Endothelial cell of umbilical vein (primary cell): ENCODE data around the gene HCN1. TPM values are rescaled to one million over a fixed set of nuclear protein-coding genes. Genes with fewer than 3 reads are reported as not detected.

Experiments
- BruUV-seq: library from RNA; stranded (reverse); fragments of 400-500 nt; replicated peaks from 2 replicates; lab custom pipeline; 2021; lab: Mats Ljungman, UMichigan
- CTCF ChIA-PET: fragments of 300-600, 350-600 bp; sonication (Branson Sonifier 250); formaldehyde crosslinking; loops from one replicate; lab custom pipeline; 2021; ENCODE audit warnings: antibody characterized with exemption, inconsistent platforms; lab: Charles Lee
- POLR2A ChIA-PET: fragments of 300-600, 350-600 bp; sonication (Branson Sonifier 250); formaldehyde crosslinking; loops from one replicate; lab custom pipeline; 2021; ENCODE audit warnings: antibody characterized with exemption, inconsistent platforms; lab: Charles Lee
- DNase-seq: peaks from one replicate; pipeline ENCODE4 v3.0.0-alpha.2; 2011; ENCODE audit warnings: low read depth, low spot score
- FAIRE-seq: peaks from 2 replicates; lab custom pipeline; 2011; peaks lifted over from hg19 to GRCh38; lab: Jason Lieb, UNC
- H2AFZ ChIP-seq: 2 replicates; pipeline ENCODE4 v1.6.0; 2012; ENCODE audit warnings: low read depth, low read length, control low read depth, inconsistent platforms
- H3K27ac ChIP-seq: 2 replicates; pipeline ENCODE4 v1.5.1; 2011; ENCODE audit warnings: low read depth, mild to moderate bottlenecking, control low read depth, low read length, moderate library complexity; ENCODE audit not compliant: insufficient read depth
- H3K27me3 ChIP-seq, 2 experiments: 2 replicates each; pipeline versions ENCODE4 v1.6.0 to v1.6.1; 2011; ENCODE audit warnings: low read length in 2 of 2, mixed read lengths in 1 of 2; ENCODE audit not compliant: control insufficient read depth in 2 of 2, insufficient read depth in 2 of 2
- H3K36me3 ChIP-seq, 2 experiments: 2 replicates in 1 of 2; 3 replicates in 1 of 2; pipeline ENCODE4 v1.5.1; 2011; ENCODE audit warnings: low read length in 2 of 2, mild to moderate bottlenecking in 1 of 2, moderate library complexity in 1 of 2; ENCODE audit not compliant: control insufficient read depth in 2 of 2, insufficient read depth in 2 of 2; ENCODE audit errors: extremely low read depth in 1 of 2
- H3K4me1 ChIP-seq: 3 replicates; pipeline ENCODE4 v1.5.1; 2011; ENCODE audit warnings: mild to moderate bottlenecking, low read length; ENCODE audit not compliant: control insufficient read depth, insufficient read depth; ENCODE audit errors: extremely low read depth
- H3K4me2 ChIP-seq: 2 replicates; pipeline ENCODE4 v1.6.1; 2011; ENCODE audit warnings: low read length, control low read depth, mixed read lengths; ENCODE audit not compliant: insufficient read depth
- H3K4me3 ChIP-seq, 3 experiments: fragments of 200-600 bp in 1 of 3; sonication (generic), shearing (Covaris generic) in 1 of 3; replicated peaks in 1 of 3; 2 replicates each; pipeline ENCODE4 v1.5.1; 2011 to 2016; ENCODE audit warnings: control low read depth in 3 of 3, low read length in 3 of 3, mild to moderate bottlenecking in 2 of 3, inconsistent platforms in 1 of 3, low read depth in 1 of 3, moderate library complexity in 1 of 3; ENCODE audit not compliant: insufficient read depth in 1 of 3
- H3K79me2 ChIP-seq: 2 replicates; pipeline ENCODE4 v1.6.0; 2012; ENCODE audit warnings: low read length, inconsistent platforms; ENCODE audit not compliant: control insufficient read depth, insufficient read depth
- H3K9ac ChIP-seq: replicated peaks from 2 replicates; pipeline ENCODE3; 2011; ENCODE audit warnings: low read length, control low read depth; ENCODE audit not compliant: insufficient read depth; ENCODE audit errors: extremely low read depth
- H3K9me1 ChIP-seq: replicated peaks from 3 replicates; pipeline ENCODE4 v1.6.0; 2011; ENCODE audit warnings: mild to moderate bottlenecking, low read length; ENCODE audit not compliant: control insufficient read depth, insufficient read depth; ENCODE audit errors: extremely low read depth
- H3K9me3 ChIP-seq: replicated peaks from 2 replicates; pipeline ENCODE4 v1.5.1; 2012; ENCODE audit warnings: low read length, inconsistent platforms; ENCODE audit not compliant: control insufficient read depth, insufficient read depth
- H4K20me1 ChIP-seq: replicated peaks from 2 replicates; pipeline ENCODE3; 2011; ENCODE audit warnings: mild to moderate bottlenecking, low read length; ENCODE audit not compliant: control insufficient read depth, insufficient read depth; ENCODE audit errors: extremely low read depth
- EZH2 ChIP-seq: IDR thresholded peaks from 2 replicates; pipeline ENCODE4 v1.6.1; 2012; ENCODE audit warnings: borderline replicate concordance, low read depth, mild to moderate bottlenecking, moderate library complexity, low read length, inconsistent platforms; ENCODE audit not compliant: severe bottlenecking
- FOS ChIP-seq: IDR thresholded peaks from 2 replicates; pipeline ENCODE4 v1.6.1; 2011; ENCODE audit warnings: mild to moderate bottlenecking, low read length, moderate library complexity, borderline replicate concordance; ENCODE audit not compliant: insufficient read depth
- GATA2 ChIP-seq: IDR thresholded peaks from 2 replicates; pipeline ENCODE4 v1.7.0; 2011; ENCODE audit warnings: low read depth, mild to moderate bottlenecking, moderate library complexity, mixed read lengths, low read length; ENCODE audit not compliant: insufficient read length, insufficient read depth
- JUN ChIP-seq: IDR thresholded peaks from 2 replicates; pipeline ENCODE4 v1.6.1; 2011; ENCODE audit warnings: borderline replicate concordance, low read depth; ENCODE audit not compliant: insufficient read length, insufficient read depth
- MYC ChIP-seq: IDR thresholded peaks from one replicate; pipeline ENCODE4 v1.6.1; 2011; ENCODE audit warnings: mild to moderate bottlenecking, low read depth, low read length
- POLR2A ChIP-seq: IDR thresholded peaks from 2 replicates; pipeline ENCODE4 v1.6.1; 2012; ENCODE audit warnings: low read depth, mild to moderate bottlenecking, control low read depth, low read length
- dilution Hi-C: fragments of 300-500 bp; cut with MboI; formaldehyde crosslinking; loops from one replicate; pipeline ENCODE4 v1.15.0; 2019; ENCODE audit warnings: low sequenced_read_pairs; ENCODE audit not compliant: extremely low pct_ligation_motif_present
- intact Hi-C: fragments of 100-400 bp; cut with micrococcal nuclease; formaldehyde crosslinking; loops from one replicate; pipeline ENCODE4 v1.10.0; 2022
- polyA plus RNA-seq, 4 experiments: library from polyadenylated mRNA; depleted of rRNA in 3 of 4; stranded (reverse) in 3 of 4; unstranded in 1 of 4; fragments of >200 nt; gene quantifications; 2 replicates each; pipeline versions ENCODE4 v1.2.1 to v1.2.3, GENCODE V29; 2011 to 2012; ENCODE audit warnings: missing spikeins in 1 of 4
- total RNA-seq: library from RNA; stranded (reverse); gene quantifications from 2 replicates; pipeline ENCODE4 v1.2.3, GENCODE V29; 2021
- TF ChIP-seq, protein P1 (sequence below): IDR thresholded peaks from 2 replicates; pipeline ENCODE4 v1.6.1; 2011; ENCODE audit not compliant: insufficient read depth, insufficient read length
- TF ChIP-seq, protein P2 (sequence below), 2 donors: IDR thresholded peaks; 1 replicate in 1 of 2; 2 replicates in 1 of 2; pipeline ENCODE4 v1.5.1; 2011; ENCODE audit warnings: low read length in 2 of 2, mild to moderate bottlenecking in 2 of 2, moderate library complexity in 2 of 2, control low read depth in 1 of 2, inconsistent platforms in 1 of 2, low read depth in 1 of 2; ENCODE audit not compliant: insufficient read depth in 1 of 2; ENCODE audit errors: extremely low read depth in 1 of 2

HCN1 gene
- total and polyA plus RNA-seq, 2 donors (not counting 3 experiments of a cell fraction or from before 2014, with no cell fraction given) = not detected

DNA sequence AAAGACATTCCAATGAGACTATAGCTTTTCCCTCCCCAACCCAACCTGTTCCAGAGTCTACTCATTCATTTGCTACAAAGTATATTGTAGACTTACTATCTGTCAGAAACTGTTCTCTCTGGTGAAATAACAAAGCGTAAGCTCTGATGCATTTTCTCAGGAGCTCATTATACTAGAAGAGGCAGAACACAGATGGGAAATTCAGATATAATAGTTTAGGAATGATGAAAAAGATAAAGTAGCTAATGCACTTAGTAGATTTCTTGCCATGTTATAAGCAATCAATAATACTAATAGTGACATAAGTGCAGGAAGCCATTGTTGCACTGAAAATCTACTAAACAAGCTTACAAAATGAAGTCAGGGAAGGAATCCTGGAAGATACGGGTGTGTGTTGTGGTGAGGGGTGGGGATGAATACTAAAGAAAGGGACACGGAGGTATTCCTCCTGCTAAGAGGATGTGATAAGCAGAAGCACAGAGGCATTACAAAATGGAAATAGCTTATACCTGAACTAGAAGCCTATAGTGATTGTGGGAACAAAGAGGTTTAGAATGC, 78.2 kb downstream of the HCN1 start:
- Histone ChIP-seq H3K9me3 (no peaks in the 10 kb centered on the region), H3K4me3 (no peak overlapping the region), H3K9ac (no peak overlapping the region), H3K27ac (no peak overlapping the region), H3K4me1 (no peaks in the 10 kb centered on the region), H3K36me3 (no peaks in the 10 kb centered on the region), H3K4me2 (no peak overlapping the region), H3K9me1 (no peaks in the 10 kb centered on the region), H4K20me1 (no peaks in the 10 kb centered on the region), H3K79me2 (no peaks in the 10 kb centered on the region), H2AFZ (no peak overlapping the region), H3K27me3 (no peaks in the 10 kb centered on the region)
- ChIA-PET POLR2A (no interaction called here), CTCF (no interaction called here)
- BruUV-seq = no TSS peak
- TF ChIP-seq, protein P1, sequence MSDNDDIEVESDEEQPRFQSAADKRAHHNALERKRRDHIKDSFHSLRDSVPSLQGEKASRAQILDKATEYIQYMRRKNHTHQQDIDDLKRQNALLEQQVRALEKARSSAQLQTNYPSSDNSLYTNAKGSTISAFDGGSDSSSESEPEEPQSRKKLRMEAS = no peak
- TF ChIP-seq MYC (no peak), FOS (no peak)
- dilution Hi-C loops = no loop called here
- intact Hi-C loops = no loop called here
- FAIRE-seq (no peak), DNase-seq (no peak)

DNA sequence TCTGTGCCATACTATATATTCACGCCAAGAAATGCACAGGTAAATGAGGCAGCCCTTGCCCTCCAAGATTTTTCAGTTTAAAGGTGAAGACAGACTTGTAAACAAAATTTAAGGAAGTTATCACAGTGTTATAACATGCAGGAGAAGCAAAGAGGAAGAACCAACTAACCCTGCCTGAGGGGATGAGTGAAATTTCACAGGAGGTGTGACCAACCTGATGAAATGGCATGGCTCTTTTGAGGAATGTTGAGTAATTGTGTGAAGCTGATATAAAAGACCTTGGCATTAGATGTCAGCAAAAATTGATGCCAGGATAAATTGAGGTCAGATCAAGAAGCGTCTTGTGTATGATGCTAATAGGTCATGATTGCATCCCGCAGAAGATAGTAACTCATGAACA, 86.5 kb downstream of the HCN1 start:
- Histone ChIP-seq H4K20me1 (no peaks in the 10 kb centered on the region), H3K4me2 (no peak overlapping the region), H3K9me3 (peaks cover 5% of the 10 kb centered on the region), H3K9me1 (no peaks in the 10 kb centered on the region), H3K27me3 (no peaks in the 10 kb centered on the region), H3K4me3 (no peak overlapping the region), H3K27ac (no peak overlapping the region), H3K4me1 (no peaks in the 10 kb centered on the region), H3K36me3 (no peaks in the 10 kb centered on the region), H3K79me2 (no peaks in the 10 kb centered on the region), H3K9ac (no peak overlapping the region), H2AFZ (no peak overlapping the region)
- DNase-seq (no peak), FAIRE-seq (no peak)
- ChIA-PET POLR2A (no interaction called here), CTCF (no interaction called here)
- dilution Hi-C loops = no loop called here
- no TSS peak for BruUV-seq
- intact Hi-C loops = no loop called here
- TF ChIP-seq GATA2 (no peak), POLR2A (no peak), JUN (no peak), EZH2 (no peak)
- TF ChIP-seq, protein P1 = no peak
- TF ChIP-seq, protein P2, sequence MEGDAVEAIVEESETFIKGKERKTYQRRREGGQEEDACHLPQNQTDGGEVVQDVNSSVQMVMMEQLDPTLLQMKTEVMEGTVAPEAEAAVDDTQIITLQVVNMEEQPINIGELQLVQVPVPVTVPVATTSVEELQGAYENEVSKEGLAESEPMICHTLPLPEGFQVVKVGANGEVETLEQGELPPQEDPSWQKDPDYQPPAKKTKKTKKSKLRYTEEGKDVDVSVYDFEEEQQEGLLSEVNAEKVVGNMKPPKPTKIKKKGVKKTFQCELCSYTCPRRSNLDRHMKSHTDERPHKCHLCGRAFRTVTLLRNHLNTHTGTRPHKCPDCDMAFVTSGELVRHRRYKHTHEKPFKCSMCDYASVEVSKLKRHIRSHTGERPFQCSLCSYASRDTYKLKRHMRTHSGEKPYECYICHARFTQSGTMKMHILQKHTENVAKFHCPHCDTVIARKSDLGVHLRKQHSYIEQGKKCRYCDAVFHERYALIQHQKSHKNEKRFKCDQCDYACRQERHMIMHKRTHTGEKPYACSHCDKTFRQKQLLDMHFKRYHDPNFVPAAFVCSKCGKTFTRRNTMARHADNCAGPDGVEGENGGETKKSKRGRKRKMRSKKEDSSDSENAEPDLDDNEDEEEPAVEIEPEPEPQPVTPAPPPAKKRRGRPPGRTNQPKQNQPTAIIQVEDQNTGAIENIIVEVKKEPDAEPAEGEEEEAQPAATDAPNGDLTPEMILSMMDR (IDR thresholded peaks at IDR 0.05; ENCODE audit: extremely low read depth in 1 of 2, insufficient read depth in 1 of 2, low read depth in 1 of 2, low read length in 2 of 2) = no peak
